Uterus (tissue), 4 donors: Measurements from ENCODE around the gene PLK4. TPM values are rescaled to one million over a fixed set of nuclear protein-coding genes. Genes with fewer than 3 reads are reported as not detected.

ENCODE experiments used
- DNase-seq, 2 donors: peaks; one replicate each; pipeline ENCODE4 v3.0.0-alpha.2; 2019 to 2020
- H3K27ac ChIP-seq, 2 donors: fragments of 200-600 bp; sonication (generic); 1 replicate in 1 of 2; 2 replicates in 1 of 2; pipeline ENCODE4 v1.5.1; 2016 to 2018
- H3K27me3 ChIP-seq, 2 donors: fragments of 200-600 bp; sonication (generic); one replicate each; pipeline ENCODE4 v1.5.1; 2018 to 2019; ENCODE audit warnings: control low read depth in 1 of 2
- H3K36me3 ChIP-seq, 2 donors: fragments of 200-600 bp; sonication (generic); one replicate each; pipeline ENCODE4 v1.5.1; 2019; ENCODE audit warnings: control low read depth in 1 of 2
- H3K4me1 ChIP-seq, 2 donors: fragments of 200-600 bp; sonication (generic); one replicate each; pipeline ENCODE4 v1.5.1; 2018 to 2019; ENCODE audit warnings: control low read depth in 1 of 2
- H3K4me3 ChIP-seq, 2 donors: fragments of 200-600 bp; sonication (generic); 1 replicate in 1 of 2; 2 replicates in 1 of 2; pipeline ENCODE4 v1.5.1; 2018 to 2019; ENCODE audit warnings: mild to moderate bottlenecking in 1 of 2
- H3K9me3 ChIP-seq, 2 donors: fragments of 200-600 bp; sonication (generic); one replicate each; pipeline ENCODE4 v1.5.1; 2019; ENCODE audit warnings: control low read depth in 1 of 2
- CTCF ChIP-seq, 4 experiments: fragments of 200-600 bp in 2 of 4; fragments of 450-650 bp in 2 of 4; sonication (generic) in 2 of 4; IDR thresholded peaks; one replicate each; pipeline ENCODE4 v1.5.1; 2016 to 2019; ENCODE audit warnings: antibody characterized with exemption in 4 of 4, mild to moderate bottlenecking in 2 of 4, moderate library complexity in 1 of 4
- POLR2A ChIP-seq, 2 donors: fragments of 450-650 bp; IDR thresholded peaks; one replicate each; pipeline ENCODE4 v1.6.1; 2016; ENCODE audit warnings: antibody characterized with exemption in 2 of 2, mild to moderate bottlenecking in 1 of 2, moderate library complexity in 1 of 2
- intact Hi-C: fragments of 100-400 bp; cut with DNase I; formaldehyde crosslinking; loops from one replicate; pipeline ENCODE4 v1.15.1; 2023; ENCODE audit warnings: low total_unique reads
- total RNA-seq, 4 donors: library from RNA; depleted of rRNA in 3 of 4; stranded (reverse); fragments of >200 nt in 3 of 4; gene quantifications; one replicate each; pipeline versions ENCODE4 v1.1.0 to v1.2.4, GENCODE V29; 2014 to 2023
- donor health status: DM: yes; HTN: yes; CAD: no.

PLK4 gene
- total RNA-seq: 10 to 100 TPM in 1 of 4 donors, 1 to 10 TPM in 1, under 1 TPM in 1, not detected in 1; 0.77 to 17.7 (median 1.0) TPM

GRCh38 chr4:127880763-127881562 is at the start of gene PLK4:
PLK4 (plus strand) TSS chr4:127880893; CDS start chr4:127881135, 242 bp downstream.
- no peaks in the 10 kb centered on the region for H3K36me3 ChIP-seq
- H3K9me3 ChIP-seq: no peaks in the 10 kb centered on the region
- no peaks in the 10 kb centered on the region for H3K27me3 ChIP-seq
- intact Hi-C loops: no loop called here
- peak within 1 kb of the TSS; percentile 72 to 90 for H3K27ac ChIP-seq
- peak within 1 kb of the TSS; percentile 53 to 72 for H3K4me3 ChIP-seq
- H3K4me1 ChIP-seq: no peaks in the 10 kb centered on the region
- no peak for TF ChIP-seq CTCF (IDR thresholded peaks at IDR 0.05)
- TF ChIP-seq POLR2A (IDR thresholded peaks at IDR 0.05): peak; percentile 2 to 61
- DNase-seq: peak; percentile 92

- no peaks in the 10 kb centered on the region for H3K36me3 ChIP-seq
- H3K4me3 ChIP-seq: no peak overlapping the region
- TF ChIP-seq POLR2A (IDR thresholded peaks at IDR 0.05) (no peak), CTCF (IDR thresholded peaks at IDR 0.05) (no peak)
- no peaks in the 10 kb centered on the region for H3K4me1 ChIP-seq
- no peaks in the 10 kb centered on the region for H3K27me3 ChIP-seq
- DNase-seq: no peak
- no peak overlapping the region for H3K27ac ChIP-seq
- H3K9me3 ChIP-seq: no peaks in the 10 kb centered on the region
- intact Hi-C loops: no loop called here
Observed at GRCh38 chr4:127832585-127832984, 48.1 kb upstream of the PLK4 start.

GRCh38 chr4:127843704-127844600 is 36.7 kb upstream of the PLK4 start:
- Histone ChIP-seq H3K4me1 (no peaks in the 10 kb centered on the region), H3K36me3 (no peaks in the 10 kb centered on the region), H3K27me3 (no peaks in the 10 kb centered on the region), H3K27ac (no peak overlapping the region), H3K9me3 (peaks cover 0 to 11% of the 10 kb centered on the region in 2 donors), H3K4me3 (no peak overlapping the region)
- DNase-seq: no peak
- TF ChIP-seq POLR2A (IDR thresholded peaks at IDR 0.05) (no peak), CTCF (IDR thresholded peaks at IDR 0.05) (no peak)
- intact Hi-C loops: no loop called here

GRCh38 chr4:127844601-127845116 is 36.0 kb upstream of the PLK4 start:
- TF ChIP-seq POLR2A (IDR thresholded peaks at IDR 0.05) (no peak), CTCF (IDR thresholded peaks at IDR 0.05) (no peak)
- no peak for DNase-seq
- Histone ChIP-seq H3K4me1 (no peaks in the 10 kb centered on the region), H3K4me3 (no peak overlapping the region), H3K36me3 (no peaks in the 10 kb centered on the region), H3K9me3 (peaks cover 0 to 11% of the 10 kb centered on the region in 2 donors), H3K27ac (no peak overlapping the region), H3K27me3 (no peaks in the 10 kb centered on the region)
- intact Hi-C loops: no loop called here
